HepG2 (cell line): ENCODE results near the gene TULP4. TPM values are rescaled to one million over a fixed set of nuclear protein-coding genes. Genes with fewer than 3 reads are reported as not detected.

Source experiments
- CBX2 ChIP-seq, 2 experiments: fragments of 200-600 bp in 1 of 2; sonication (generic); formaldehyde crosslinking in 1 of 2; IDR thresholded peaks; 2 replicates each; pipeline versions ENCODE4 v1.7.0 to v1.8.1; 2018 to 2022; ENCODE audit warnings: low read depth in 2 of 2, low read length in 1 of 2, mild to moderate bottlenecking in 1 of 2, missing genetic modification reagents in 1 of 2
- EP300 ChIP-seq, 3 experiments: sonication (generic) in 1 of 3; formaldehyde crosslinking in 1 of 3; IDR thresholded peaks; 2 replicates each; pipeline versions ENCODE4 v1.5.1 to v1.6.1; 2011 to 2020; ENCODE audit warnings: low read depth in 2 of 3, low read length in 2 of 3, borderline replicate concordance in 1 of 3, improper control_type of control experiment in 1 of 3, mild to moderate bottlenecking in 1 of 3, missing genetic modification reagents in 1 of 3, moderate library complexity in 1 of 3
- FOXK1 ChIP-seq: sonication (generic); formaldehyde crosslinking; IDR thresholded peaks from 2 replicates; pipeline ENCODE4 v1.4.0; 2020; ENCODE audit warnings: low read depth, missing genetic modification reagents, borderline replicate concordance
- FOXP1 ChIP-seq, 2 experiments: fragments of 450-650 bp in 1 of 2; IDR thresholded peaks; 2 replicates each; pipeline ENCODE4 v1.6.1; 2017 to 2018; ENCODE audit warnings: antibody characterized with exemption in 1 of 2
- HIVEP1 ChIP-seq: sonication (generic); formaldehyde crosslinking; IDR thresholded peaks from 2 replicates; pipeline ENCODE4 v1.4.0; 2020; ENCODE audit warnings: mild to moderate bottlenecking, missing genetic modification reagents
- HNRNPK ChIP-seq: fragments of 200-400 bp; formaldehyde crosslinking; IDR thresholded peaks from 2 replicates; pipeline ENCODE4 v1.6.1; 2018; ENCODE audit warnings: low read length, low read depth, moderate library complexity, mild to moderate bottlenecking; ENCODE audit not compliant: poor library complexity, severe bottlenecking
- NFKB2 ChIP-seq: sonication (generic); formaldehyde crosslinking; IDR thresholded peaks from 2 replicates; pipeline ENCODE4 v1.4.0; 2020; ENCODE audit warnings: missing genetic modification reagents, borderline replicate concordance
- NPAS2 ChIP-seq: sonication (generic); formaldehyde crosslinking; IDR thresholded peaks from 2 replicates; pipeline ENCODE4 v1.8.0; 2022; ENCODE audit warnings: mild to moderate bottlenecking, missing genetic modification reagents, borderline replicate concordance
- NR2C2 ChIP-seq: sonication (generic); formaldehyde crosslinking; IDR thresholded peaks from 2 replicates; pipeline ENCODE4 v1.4.0; 2020; ENCODE audit warnings: missing genetic modification reagents, mild to moderate bottlenecking, moderate library complexity, borderline replicate concordance
- POGZ ChIP-seq: sonication (generic); formaldehyde crosslinking; IDR thresholded peaks from 2 replicates; pipeline ENCODE4 v1.4.0; 2020; ENCODE audit warnings: mild to moderate bottlenecking, missing genetic modification reagents
- RFX1 ChIP-seq: fragments of 450-650 bp; IDR thresholded peaks from 2 replicates; pipeline ENCODE4 v1.6.1; 2017
- SOX13 ChIP-seq, 3 experiments: fragments of 450-650 bp in 1 of 3; sonication (generic) in 1 of 3; formaldehyde crosslinking in 1 of 3; IDR thresholded peaks in 2 of 3; conservative IDR thresholded peaks in 1 of 3; 2 replicates each; pipeline versions ENCODE4 v1.5.0 to v1.6.1; 2016 to 2020; ENCODE audit warnings: antibody characterized with exemption in 1 of 3, mild to moderate bottlenecking in 1 of 3, missing compliant biosample characterization in 1 of 3, missing genetic modification reagents in 1 of 3, moderate library complexity in 1 of 3
- TMF1 ChIP-seq: sonication (generic); formaldehyde crosslinking; IDR thresholded peaks from 2 replicates; pipeline ENCODE4 v1.8.1; 2022; ENCODE audit warnings: low read depth, missing genetic modification reagents
- ZBTB8A ChIP-seq: sonication (generic); formaldehyde crosslinking; IDR thresholded peaks from 2 replicates; pipeline ENCODE4 v1.4.0; 2020; ENCODE audit warnings: mild to moderate bottlenecking, low read depth, missing genetic modification reagents, borderline replicate concordance
- ZMAT3 ChIP-seq: sonication (generic); formaldehyde crosslinking; conservative IDR thresholded peaks from 2 replicates; pipeline ENCODE4 v1.7.0; 2021; ENCODE audit warnings: missing genetic modification reagents
- ZNF446 ChIP-seq: sonication (generic); formaldehyde crosslinking; IDR thresholded peaks from 2 replicates; pipeline ENCODE4 v1.5.0; 2020; ENCODE audit warnings: mild to moderate bottlenecking, missing genetic modification reagents
- ZNF577 ChIP-seq: sonication (generic); formaldehyde crosslinking; IDR thresholded peaks from 2 replicates; pipeline ENCODE4 v1.4.0; 2020; ENCODE audit warnings: mild to moderate bottlenecking, low read depth, missing genetic modification reagents, borderline replicate concordance
- ZNF878 ChIP-seq: sonication (generic); formaldehyde crosslinking; IDR thresholded peaks from 2 replicates; pipeline ENCODE4 v1.8.1; 2023; ENCODE audit warnings: mild to moderate bottlenecking, missing genetic modification reagents, moderate library complexity
- ZSCAN12 ChIP-seq: sonication (generic); formaldehyde crosslinking; IDR thresholded peaks from 2 replicates; pipeline ENCODE4 v1.9.0; 2021; ENCODE audit warnings: mild to moderate bottlenecking, missing genetic modification reagents
- polyA plus RNA-seq, 8 experiments: library from polyadenylated mRNA; depleted of rRNA in 3 of 8; stranded (reverse) in 7 of 8; unstranded in 1 of 8; fragments of >200 nt; fragmentation: Illumina TruSeq in 4 of 8; extraction: Trizol in 4 of 8; gene quantifications; 2 replicates each; pipeline versions ENCODE4 v1.2.1 to v1.2.3, GENCODE V29; 2011 to 2016; ENCODE audit warnings: low read depth in 4 of 8, missing spikeins in 1 of 8, mixed read lengths in 1 of 8; ENCODE audit not compliant: insufficient read depth in 1 of 8
- total RNA-seq, 5 experiments: library from RNA; depleted of rRNA; stranded (reverse); fragments of >200 nt; fragmentation: Illumina TruSeq; extraction: Trizol; gene quantifications; 2 replicates each; pipeline ENCODE4 v1.2.3, GENCODE V29; 2016; ENCODE audit warnings: low read depth in 1 of 5
- TF ChIP-seq, protein P1 (sequence below): sonication (generic); IDR thresholded peaks from 2 replicates; pipeline ENCODE4 v1.6.1; 2016; ENCODE audit warnings: low read depth, borderline replicate concordance
- TF ChIP-seq, protein P2 (sequence below): sonication (generic); formaldehyde crosslinking; IDR thresholded peaks from 2 replicates; pipeline ENCODE4 v1.4.0; 2020; ENCODE audit warnings: low read depth, mild to moderate bottlenecking, missing genetic modification reagents

The TULP4 gene
- total and polyA plus RNA-seq, 2 of the 13 experiments (the other 11 are each of a cell fraction or from before 2014, with no cell fraction given): 21.1 to 122 TPM

GRCh38 chr6:158322724-158323560 lies 10.7 kb downstream of the TULP4 start (continued):
- TF ChIP-seq SOX13 (IDR thresholded peaks at IDR 0.05) (peak; percentile 93), SOX13 (CRISPR knock-in tag; conservative IDR thresholded peaks at IDR 0.05 in 1 of 2, IDR thresholded peaks at IDR 0.05 in 1 of 2) (peak in 1 of 2 experiments; percentile 98; a peak in 2 of 4 replicates), TMF1 (CRISPR knock-in tag) (no peak), ZNF878 (CRISPR knock-in tag) (peak; percentile 69; the same call in 1 of the 2 replicates), ZMAT3 (CRISPR knock-in tag) (peak; percentile 64), ZBTB8A (no peak), FOXK1 (peak; percentile 85; the same call in 1 of the 2 replicates), CBX2 (IDR thresholded peaks at IDR 0.05; ENCODE audit: low read depth, low read length) (no peak), CBX2 (CRISPR knock-in tag; IDR thresholded peaks at IDR 0.05; ENCODE audit: low read depth) (no peak), NR2C2 (CRISPR knock-in tag) (peak; percentile 48; the same call in 1 of the 2 replicates), NFKB2 (CRISPR knock-in tag) (no peak), HNRNPK (no peak), ZSCAN12 (no peak), RFX1 (no peak), NPAS2 (CRISPR knock-in tag) (no peak), FOXP1 (IDR thresholded peaks at IDR 0.05) (no peak), FOXP1 (CRISPR knock-in tag; IDR thresholded peaks at IDR 0.05) (peak; percentile 77), ZNF577 (CRISPR knock-in tag) (0 out of 2 replicates have a peak, but pooled peaks have one; percentile 43), POGZ (CRISPR knock-in tag) (peak; percentile 83; the same call in 1 of the 2 replicates), ZNF446 (CRISPR knock-in tag) (peak; percentile 79; the same call in 1 of the 2 replicates), EP300 (IDR thresholded peaks at IDR 0.05; ENCODE audit: low read depth in 2 of 2, low read length in 2 of 2) (peak; percentile 91 to 96), EP300 (CRISPR knock-in tag; IDR thresholded peaks at IDR 0.05; ENCODE audit: borderline replicate concordance) (peak; percentile 95), HIVEP1 (CRISPR knock-in tag) (no peak)
- TF ChIP-seq, protein P1, sequence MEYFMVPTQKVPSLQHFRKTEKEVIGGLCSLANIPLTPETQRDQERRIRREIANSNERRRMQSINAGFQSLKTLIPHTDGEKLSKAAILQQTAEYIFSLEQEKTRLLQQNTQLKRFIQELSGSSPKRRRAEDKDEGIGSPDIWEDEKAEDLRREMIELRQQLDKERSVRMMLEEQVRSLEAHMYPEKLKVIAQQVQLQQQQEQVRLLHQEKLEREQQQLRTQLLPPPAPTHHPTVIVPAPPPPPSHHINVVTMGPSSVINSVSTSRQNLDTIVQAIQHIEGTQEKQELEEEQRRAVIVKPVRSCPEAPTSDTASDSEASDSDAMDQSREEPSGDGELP: no peak
- TF ChIP-seq, protein P2, sequence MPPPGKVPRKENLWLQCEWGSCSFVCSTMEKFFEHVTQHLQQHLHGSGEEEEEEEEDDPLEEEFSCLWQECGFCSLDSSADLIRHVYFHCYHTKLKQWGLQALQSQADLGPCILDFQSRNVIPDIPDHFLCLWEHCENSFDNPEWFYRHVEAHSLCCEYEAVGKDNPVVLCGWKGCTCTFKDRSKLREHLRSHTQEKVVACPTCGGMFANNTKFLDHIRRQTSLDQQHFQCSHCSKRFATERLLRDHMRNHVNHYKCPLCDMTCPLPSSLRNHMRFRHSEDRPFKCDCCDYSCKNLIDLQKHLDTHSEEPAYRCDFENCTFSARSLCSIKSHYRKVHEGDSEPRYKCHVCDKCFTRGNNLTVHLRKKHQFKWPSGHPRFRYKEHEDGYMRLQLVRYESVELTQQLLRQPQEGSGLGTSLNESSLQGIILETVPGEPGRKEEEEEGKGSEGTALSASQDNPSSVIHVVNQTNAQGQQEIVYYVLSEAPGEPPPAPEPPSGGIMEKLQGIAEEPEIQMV (CRISPR knock-in tag): peak; percentile 64; the same call in 1 of the 2 replicates
